Karpas-422 (cell line): ENCODE measurements around the gene MAMDC2. TPM values are rescaled to one million over a fixed set of nuclear protein-coding genes. Genes with fewer than 3 reads are reported as not detected.
"Not testable (repeated sequence)": the region's sequence is repeated elsewhere in the genome, so short reads cannot be mapped to it uniquely, and the experiment has no call there.

ENCODE experiments used
- DNase-seq: peaks from one replicate; pipeline ENCODE4 v3.0.0-alpha.2; 2015
- H2AFZ ChIP-seq: fragments of 200-600 bp; sonication (generic); 2 replicates; pipeline ENCODE4 v1.6.1; 2014; ENCODE audit warnings: antibody characterized with exemption, low read length, mixed read lengths
- H3K27ac ChIP-seq: fragments of 200-600 bp; sonication (generic); 2 replicates; pipeline ENCODE4 v1.5.1; 2014; ENCODE audit warnings: mild to moderate bottlenecking, low read length, moderate library complexity
- H3K27me3 ChIP-seq: fragments of 200-600 bp; sonication (generic); 2 replicates; pipeline ENCODE4 v1.6.1; 2014; ENCODE audit warnings: low read length, mixed read lengths
- H3K36me3 ChIP-seq: fragments of 200-600 bp; sonication (generic); 2 replicates; pipeline ENCODE4 v1.6.1; 2014; ENCODE audit warnings: low read length, mixed read lengths; ENCODE audit not compliant: insufficient read depth
- H3K4me1 ChIP-seq: fragments of 200-600 bp; sonication (generic); 2 replicates; pipeline ENCODE4 v1.6.1; 2014; ENCODE audit warnings: mild to moderate bottlenecking, low read length, mixed read lengths
- H3K4me2 ChIP-seq: fragments of 200-600 bp; sonication (generic); 2 replicates; pipeline ENCODE4 v1.6.1; 2014; ENCODE audit warnings: low read length, low read depth, mild to moderate bottlenecking; ENCODE audit not compliant: poor library complexity, severe bottlenecking
- H3K4me3 ChIP-seq: fragments of 200-600 bp; sonication (generic); 2 replicates; pipeline ENCODE4 v1.5.1; 2014; ENCODE audit warnings: mild to moderate bottlenecking, antibody characterized with exemption, low read length, mixed read lengths
- H3K79me2 ChIP-seq: fragments of 200-600 bp; sonication (generic); 2 replicates; pipeline ENCODE4 v1.6.1; 2014; ENCODE audit warnings: mild to moderate bottlenecking, low read length, mixed read lengths
- H3K9ac ChIP-seq: fragments of 200-600 bp; sonication (generic); 2 replicates; pipeline ENCODE4 v1.6.0; 2014; ENCODE audit warnings: low read length
- H3K9me2 ChIP-seq: fragments of 200-600 bp; sonication (generic), shearing (Covaris generic); replicated peaks from 2 replicates; pipeline ENCODE4 v1.6.0; 2014; ENCODE audit warnings: mild to moderate bottlenecking, low read length, moderate library complexity; ENCODE audit not compliant: insufficient read depth
- H3K9me3 ChIP-seq: fragments of 300-700, 200-600 bp; sonication (generic); 2 replicates; pipeline ENCODE4 v1.6.1; 2014; ENCODE audit warnings: low read length, mixed read lengths
- H4K20me1 ChIP-seq: fragments of 200-600 bp; sonication (generic); 2 replicates; pipeline ENCODE4 v1.6.1; 2014; ENCODE audit warnings: mild to moderate bottlenecking, antibody characterized with exemption, low read length, low read depth; ENCODE audit not compliant: insufficient read depth
- total RNA-seq: library from RNA; depleted of rRNA; stranded (reverse); fragments of >200 nt; shearing (Covaris generic); gene quantifications from 2 replicates; pipeline ENCODE4 v1.2.3, GENCODE V29; 2014; ENCODE audit warnings: low replicate concordance

MAMDC2 gene
- total RNA-seq, 1 experiment from 2014 or later: not detected

GRCh38 chr9:70228118-70228517 lies 184.5 kb downstream of the MAMDC2 start:
- H2AFZ ChIP-seq: no peak overlapping the region

GRCh38 chr9:70228611-70229010 lies 185.0 kb downstream of the MAMDC2 start:
- no peak overlapping the region for H3K27ac ChIP-seq
- no peaks in the 10 kb centered on the region for H4K20me1 ChIP-seq
- no peaks in the 10 kb centered on the region for H3K36me3 ChIP-seq
- H3K9me2 ChIP-seq: no peaks in the 10 kb centered on the region
- no peak overlapping the region for H3K9ac ChIP-seq
- H3K27me3 ChIP-seq: no peaks in the 10 kb centered on the region
- no peaks in the 10 kb centered on the region for H3K9me3 ChIP-seq
- H3K79me2 ChIP-seq: no peaks in the 10 kb centered on the region
- H2AFZ ChIP-seq: no peak overlapping the region
- no peak overlapping the region for H3K4me2 ChIP-seq
- DNase-seq: peak; percentile 27
- no peaks in the 10 kb centered on the region for H3K4me1 ChIP-seq
- no peak overlapping the region for H3K4me3 ChIP-seq

More at GRCh38 chr9:70228118-70228517, 184.5 kb downstream of the MAMDC2 start:
- Histone ChIP-seq H3K9me2 (no peaks in the 10 kb centered on the region), H3K27me3 (no peaks in the 10 kb centered on the region), H3K36me3 (no peaks in the 10 kb centered on the region), H3K9me3 (no peaks in the 10 kb centered on the region), H3K9ac (no peak overlapping the region), H3K4me1 (no peaks in the 10 kb centered on the region), H3K4me3 (no peak overlapping the region), H3K79me2 (no peaks in the 10 kb centered on the region), H4K20me1 (no peaks in the 10 kb centered on the region), H3K27ac (no peak overlapping the region), H3K4me2 (no peak overlapping the region)
- peak; percentile 27 for DNase-seq

GRCh38 chr9:70229026-70229425 lies 185.4 kb downstream of the MAMDC2 start:
- H3K4me1 ChIP-seq: no peaks in the 10 kb centered on the region
- H3K27ac ChIP-seq: no peak overlapping the region
- no peak overlapping the region for H3K4me2 ChIP-seq
- H3K4me3 ChIP-seq: no peak overlapping the region
- H3K9ac ChIP-seq: no peak overlapping the region
- no peak overlapping the region for H2AFZ ChIP-seq
- H3K36me3 ChIP-seq: no peaks in the 10 kb centered on the region
- H3K9me2 ChIP-seq: no peaks in the 10 kb centered on the region
- H4K20me1 ChIP-seq: no peaks in the 10 kb centered on the region
- no peaks in the 10 kb centered on the region for H3K27me3 ChIP-seq
- no peaks in the 10 kb centered on the region for H3K79me2 ChIP-seq
- DNase-seq: peak; percentile 36
- H3K9me3 ChIP-seq: no peaks in the 10 kb centered on the region

- Histone ChIP-seq H3K79me2 (no peaks in the 10 kb centered on the region), H4K20me1 (no peaks in the 10 kb centered on the region), H3K9me3 (no peaks in the 10 kb centered on the region), H3K27me3 (no peaks in the 10 kb centered on the region), H3K4me2 (no peak overlapping the region), H3K9ac (no peak overlapping the region), H2AFZ (no peak overlapping the region), H3K36me3 (no peaks in the 10 kb centered on the region), H3K27ac (no peak overlapping the region), H3K4me1 (no peaks in the 10 kb centered on the region), H3K4me3 (no peak overlapping the region), H3K9me2 (no peaks in the 10 kb centered on the region)
- DNase-seq: peak; percentile 59
These were observed 185.9 kb downstream of the MAMDC2 start for GRCh38 chr9:70229579-70229978.

- H3K4me3 ChIP-seq: no peak overlapping the region
- no peaks in the 10 kb centered on the region for H3K36me3 ChIP-seq
- H3K4me2 ChIP-seq: no peak overlapping the region
- no peak overlapping the region for H3K27ac ChIP-seq
- H2AFZ ChIP-seq: no peak overlapping the region
- H3K9me3 ChIP-seq: no peaks in the 10 kb centered on the region
- no peak for DNase-seq
- H4K20me1 ChIP-seq: no peaks in the 10 kb centered on the region
- H3K27me3 ChIP-seq: no peaks in the 10 kb centered on the region
- H3K79me2 ChIP-seq: no peaks in the 10 kb centered on the region
- H3K9ac ChIP-seq: no peak overlapping the region
- no peaks in the 10 kb centered on the region for H3K4me1 ChIP-seq
- no peaks in the 10 kb centered on the region for H3K9me2 ChIP-seq
These were observed 188.8 kb downstream of the MAMDC2 start for GRCh38 chr9:70232476-70232875.

GRCh38 chr9:70234208-70234607 lies 190.6 kb downstream of the MAMDC2 start:
- H3K4me3 ChIP-seq, H3K9me2 ChIP-seq, H3K36me3 ChIP-seq, H3K27me3 ChIP-seq, H3K4me1 ChIP-seq, H3K79me2 ChIP-seq, H2AFZ ChIP-seq, H3K9me3 ChIP-seq, H3K9ac ChIP-seq, H3K4me2 ChIP-seq, H4K20me1 ChIP-seq, H3K27ac ChIP-seq: not testable (repeated sequence)
- DNase-seq: peak; percentile 9

GRCh38 chr9:70245952-70246351 lies 202.3 kb downstream of the MAMDC2 start:
- not testable (repeated sequence) for H4K20me1 ChIP-seq, H3K9me3 ChIP-seq, H3K4me3 ChIP-seq, H3K79me2 ChIP-seq, H3K4me1 ChIP-seq, H3K9ac ChIP-seq, H3K9me2 ChIP-seq, H3K36me3 ChIP-seq, H3K27ac ChIP-seq, H3K4me2 ChIP-seq, H2AFZ ChIP-seq, H3K27me3 ChIP-seq
- DNase-seq: peak; percentile 6

GRCh38 chr9:70250221-70250620 lies 206.6 kb downstream of the MAMDC2 start:
- Histone ChIP-seq H3K9me3 (no peaks in the 10 kb centered on the region), H2AFZ (no peak overlapping the region), H3K27ac (no peak overlapping the region), H3K27me3 (no peaks in the 10 kb centered on the region), H3K36me3 (no peaks in the 10 kb centered on the region), H3K79me2 (no peaks in the 10 kb centered on the region), H3K4me2 (no peak overlapping the region), H3K4me3 (no peak overlapping the region), H3K4me1 (no peaks in the 10 kb centered on the region), H4K20me1 (0 out of 2 replicates have a peak, but pooled peaks cover 3% of the 10 kb centered on the region), H3K9ac (no peak overlapping the region), H3K9me2 (no peaks in the 10 kb centered on the region)
- DNase-seq: peak; percentile 7

GRCh38 chr9:70255486-70255885 lies 211.8 kb downstream of the MAMDC2 start:
- Histone ChIP-seq H4K20me1 (peaks cover 13% of the 10 kb centered on the region), H3K27ac (no peak overlapping the region), H3K9ac (no peak overlapping the region), H3K36me3 (peaks cover 2% of the 10 kb centered on the region; the same call in 1 of the 2 replicates), H3K4me2 (no peak overlapping the region), H3K9me3 (no peaks in the 10 kb centered on the region), H3K27me3 (no peaks in the 10 kb centered on the region), H3K9me2 (no peaks in the 10 kb centered on the region), H3K4me3 (no peak overlapping the region), H3K79me2 (peaks cover 17% of the 10 kb centered on the region), H3K4me1 (peaks cover 25% of the 10 kb centered on the region), H2AFZ (no peak overlapping the region)
- DNase-seq: peak; percentile 32
